Fibroblast of skin of abdomen (primary cell): Measurements from ENCODE around the gene HNRNPLL.
"Not testable (repeated sequence)": the region's sequence is repeated elsewhere in the genome, so short reads cannot be mapped to it uniquely, and the experiment has no call there.

Experiments used
- DNase-seq: peaks from one replicate; pipeline ENCODE4 v3.0.0-alpha.2; 2013

HNRNPLL gene

GRCh38 chr2:38619458-38620164, 16.9 kb upstream of the HNRNPLL start:
- DNase-seq = peak; percentile 16

DNA sequence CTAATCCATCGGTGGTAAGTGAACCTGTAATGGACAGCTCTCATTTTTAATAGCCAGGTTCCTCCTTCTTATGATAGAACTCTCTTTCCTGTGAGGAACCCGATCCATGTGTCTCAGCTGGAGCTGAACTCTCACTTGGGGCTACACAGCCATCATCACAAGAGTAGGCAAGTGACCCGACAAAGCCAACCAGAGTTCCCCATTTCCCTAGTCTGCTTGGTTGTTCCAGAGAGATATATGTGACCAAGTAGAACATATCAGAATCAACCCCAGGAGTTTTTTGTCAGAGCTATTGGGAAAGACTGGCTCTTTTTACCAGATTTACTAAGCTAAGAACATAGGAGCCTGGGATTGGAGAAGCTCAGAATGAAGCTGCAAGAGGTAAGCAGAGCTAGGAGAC, 14.6 kb upstream of the HNRNPLL start:
- no peak for DNase-seq

- peak; percentile 40 for DNase-seq
Measured at GRCh38 chr2:38615237-38615636, 12.5 kb upstream of the HNRNPLL start.

DNA sequence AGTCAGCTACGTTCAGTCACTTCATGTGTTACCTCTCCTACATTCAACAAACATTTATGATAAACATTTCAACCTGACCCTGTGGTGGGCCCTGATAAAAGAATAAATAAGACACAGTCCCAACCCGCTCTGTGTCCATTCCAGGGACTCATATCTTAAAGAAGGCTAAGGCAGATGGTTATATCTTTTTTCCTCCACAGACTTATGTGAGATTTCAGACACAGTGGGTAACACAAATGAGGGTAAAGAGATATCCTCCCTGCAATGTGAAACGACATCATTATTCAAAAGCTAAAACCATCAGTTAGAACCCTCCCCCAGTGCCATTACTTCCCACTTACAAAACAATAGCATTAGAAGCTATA, 11.1 kb upstream of the HNRNPLL start:
- DNase-seq = no peak

- no peak for DNase-seq
Measured at GRCh38 chr2:38613126-38613848, 10.6 kb upstream of the HNRNPLL start.

DNA sequence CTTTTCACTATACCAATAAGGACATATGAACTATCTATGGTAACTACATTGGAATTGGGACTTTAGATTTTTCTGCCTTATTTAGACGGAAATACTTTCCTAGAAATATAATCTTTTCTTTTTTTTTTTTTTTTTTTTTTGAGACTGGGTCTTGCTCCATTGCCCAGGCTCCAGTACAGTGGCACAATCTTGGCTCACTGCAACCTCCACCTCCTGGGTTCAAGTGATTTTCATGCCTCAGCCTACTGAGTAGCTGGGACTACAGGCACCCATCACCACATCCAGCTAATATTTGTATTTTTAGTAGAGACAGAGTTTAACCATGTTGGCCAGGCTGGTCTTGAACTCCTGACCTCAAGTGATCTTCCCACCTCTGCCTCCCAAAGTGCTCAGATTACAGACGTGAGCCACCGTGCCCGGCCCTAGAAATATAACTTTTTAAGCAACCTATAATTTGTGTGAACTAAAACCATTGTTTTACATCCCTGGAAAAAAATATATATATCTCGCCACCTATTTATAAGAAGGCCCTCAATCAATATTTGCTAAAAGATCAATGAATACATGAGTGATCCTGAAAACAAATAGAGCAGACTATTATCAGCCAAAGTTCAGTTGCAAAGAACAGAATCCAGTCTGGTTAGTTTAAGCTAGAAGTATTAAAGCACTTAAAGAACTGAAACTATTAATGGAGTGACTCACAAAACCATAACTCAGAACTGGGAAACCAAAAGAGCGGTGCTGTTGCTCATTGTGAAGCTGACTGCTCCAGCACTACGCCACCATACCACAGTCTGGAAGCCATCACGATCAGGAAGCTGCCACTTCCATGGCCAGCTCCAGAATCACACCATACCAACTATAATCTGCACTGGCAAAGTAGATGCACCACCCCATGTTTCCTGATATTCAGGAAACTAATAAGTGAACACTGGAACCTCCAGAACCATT, 8.4 kb upstream of the HNRNPLL start:
- peak; percentile 59 for DNase-seq

- not testable (repeated sequence) for DNase-seq
Measured at GRCh38 chr2:38609246-38609645, 6.5 kb upstream of the HNRNPLL start.

DNA sequence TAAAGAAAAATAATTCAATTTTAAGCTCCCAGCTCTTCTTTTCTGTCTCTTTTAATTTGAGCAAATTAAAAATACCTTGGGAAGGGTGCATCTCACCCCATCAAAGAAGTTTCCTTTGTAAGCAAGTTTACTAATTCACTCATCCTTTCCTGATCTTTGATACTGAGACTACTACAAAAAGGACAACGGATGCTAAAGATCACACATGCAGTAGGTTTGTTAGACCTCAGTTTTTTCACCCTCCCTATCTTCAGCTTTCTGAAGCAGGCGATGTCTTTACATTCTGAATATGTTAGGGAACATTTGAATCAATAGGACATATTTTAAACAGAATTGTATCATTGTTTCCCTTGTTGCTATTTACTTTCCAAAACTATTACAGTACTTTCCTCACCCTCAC, 6.0 kb upstream of the HNRNPLL start:
- no peak for DNase-seq

DNA sequence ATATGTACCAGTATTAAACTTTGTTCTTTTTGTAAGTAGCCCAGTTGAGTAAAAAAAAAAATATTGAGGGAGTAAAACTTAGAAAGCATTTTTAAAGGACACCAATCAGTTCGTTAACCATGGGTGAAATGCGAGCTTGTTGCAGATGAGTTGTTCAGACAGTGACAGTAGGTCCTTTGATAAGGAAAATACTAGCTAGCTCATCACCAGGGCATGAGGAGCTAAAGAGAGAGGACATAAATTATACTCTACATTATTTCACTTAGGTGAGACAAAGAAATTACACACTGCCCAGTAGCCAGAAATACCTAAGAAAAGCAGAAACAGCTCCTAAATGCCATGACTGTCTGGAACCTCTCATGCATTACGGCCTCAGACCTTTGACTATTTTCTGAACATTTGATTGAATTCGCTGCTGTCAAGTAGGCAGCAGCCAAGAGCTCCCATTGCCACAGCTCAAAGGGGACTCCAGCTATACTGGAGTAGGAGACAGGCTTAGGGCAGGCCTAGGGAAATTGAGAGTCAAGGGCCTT, 2.6 kb upstream of the HNRNPLL start:
- no peak for DNase-seq

DNA sequence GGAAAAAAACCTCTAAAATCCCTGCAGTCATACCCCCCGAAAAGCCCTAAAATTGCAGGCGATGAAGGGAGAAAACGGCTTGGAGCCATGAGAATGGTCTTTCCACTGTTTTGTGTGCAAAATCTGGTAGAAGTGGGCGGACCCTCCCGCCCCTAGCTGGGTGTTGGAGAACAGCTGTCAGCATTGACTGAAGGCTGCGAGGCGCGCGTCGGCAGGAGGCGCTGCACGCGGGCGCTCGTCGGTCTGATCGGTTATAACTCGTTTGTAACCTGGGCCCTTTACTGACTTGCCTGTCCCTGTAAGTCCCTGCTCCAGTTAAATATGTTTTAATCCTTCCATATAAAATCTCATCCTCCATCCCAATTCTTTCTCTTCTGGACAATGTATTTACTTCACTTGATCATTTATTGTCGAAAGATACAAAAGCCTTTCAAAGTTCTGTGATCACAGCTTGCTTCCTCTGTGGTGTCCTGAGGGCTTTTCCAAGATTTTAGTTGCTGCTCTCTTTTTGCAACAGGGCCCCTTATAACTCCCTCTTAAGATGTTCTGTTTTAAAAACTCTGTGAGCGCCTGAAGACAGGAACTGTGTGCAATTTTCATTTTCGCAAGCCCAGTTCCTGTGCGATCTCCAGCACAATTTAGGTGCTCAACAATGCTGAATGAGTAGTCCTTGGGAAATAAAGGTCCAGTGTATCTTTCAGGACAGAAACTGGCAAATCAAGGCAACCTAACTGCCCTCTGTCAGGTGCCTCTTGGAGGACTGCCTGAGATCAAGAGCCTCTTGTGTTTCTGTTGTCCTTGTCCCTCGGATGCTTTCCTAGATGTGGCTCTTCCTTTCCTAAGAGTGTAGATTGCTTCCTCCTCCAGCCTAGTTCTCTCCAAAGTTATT, 918 bp upstream of the HNRNPLL start:
- peak; percentile 79 for DNase-seq

DNA sequence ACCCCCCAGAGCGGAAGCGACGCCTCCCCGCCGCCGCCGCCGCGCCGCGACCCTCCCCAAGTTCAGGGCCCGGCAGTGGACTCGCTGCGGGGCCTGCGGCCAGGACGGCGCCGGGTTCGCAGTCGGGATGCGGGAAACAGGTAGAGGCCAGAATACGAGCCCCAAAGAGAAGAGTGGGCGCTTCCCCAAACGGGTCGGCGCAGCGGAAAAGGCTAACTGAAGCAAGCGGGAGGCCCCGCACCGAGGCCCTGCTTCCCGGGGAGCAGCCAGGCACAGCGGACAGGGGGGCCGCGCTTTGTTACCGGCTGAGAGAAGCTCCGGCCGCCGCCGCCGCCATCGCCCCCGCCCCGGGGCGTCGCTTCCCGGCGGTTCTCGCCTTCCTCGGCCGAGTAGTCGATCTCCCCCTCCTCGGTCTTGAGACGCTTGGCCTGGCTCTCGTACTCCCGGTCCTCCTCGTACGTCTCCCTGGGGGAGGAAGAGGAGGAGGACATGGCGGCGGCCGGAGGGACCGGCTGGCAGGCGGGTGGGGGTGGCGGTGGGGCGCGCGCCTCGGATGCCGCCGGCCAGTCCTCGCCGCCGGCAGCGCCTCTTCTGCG, 494 bp downstream of the HNRNPLL start:
- DNase-seq = no peak

GRCh38 chr2:38601463-38602135, 1.1 kb downstream of the HNRNPLL start:
- DNase-seq = peak; percentile 38

- no peak for DNase-seq
Measured at GRCh38 chr2:38600921-38601455, 1.7 kb downstream of the HNRNPLL start.

GRCh38 chr2:38600242-38600891, 2.4 kb downstream of the HNRNPLL start:
- no peak for DNase-seq

DNA sequence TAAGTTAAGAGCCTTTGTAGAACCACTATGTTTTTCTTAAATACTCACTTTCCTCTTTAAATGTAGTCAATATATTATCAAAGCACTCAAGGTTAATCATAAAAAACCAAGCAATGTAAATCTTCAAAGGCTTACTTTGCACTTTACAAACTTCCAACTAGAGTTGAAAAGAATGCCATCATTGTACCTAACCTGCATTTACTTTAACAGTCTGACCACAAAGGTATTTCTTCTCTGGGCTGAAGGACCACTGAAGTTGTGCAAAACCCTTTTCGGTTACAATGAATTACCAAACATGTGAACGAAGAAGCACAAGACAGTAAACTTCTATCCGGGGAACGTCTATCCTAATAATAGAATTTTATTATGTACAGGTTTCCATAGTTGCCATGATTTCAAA, 3.0 kb downstream of the HNRNPLL start:
- no peak for DNase-seq

GRCh38 chr2:38598991-38599295, 3.8 kb downstream of the HNRNPLL start:
- no peak for DNase-seq

GRCh38 chr2:38598200-38598990, 4.3 kb downstream of the HNRNPLL start:
- DNase-seq = peak; percentile 43

GRCh38 chr2:38597115-38597514, 5.6 kb downstream of the HNRNPLL start:
- DNase-seq = no peak

GRCh38 chr2:38596229-38596628, 6.5 kb downstream of the HNRNPLL start:
- no peak for DNase-seq
